GM12878 (cell line): ENCODE results near the gene CFAP161. TPM values are rescaled to one million over a fixed set of nuclear protein-coding genes. Genes with fewer than 3 reads are reported as not detected.

Source experiments
- ATAC-seq: fragments of 200-7000 bp; cut with Tn5 transposase; 3 replicates; pipeline ENCODE4 v1.9.1; 2020; ENCODE audit warnings: mild to moderate bottlenecking, moderate library complexity
- Bru-seq: library from RNA; stranded (reverse); fragments of 400-500 nt; gene quantifications from one replicate; lab custom pipeline; 2021; lab: Mats Ljungman, UMichigan
- BruChase-seq, 2 experiments: library from RNA; stranded (reverse); fragments of 400-500 nt; gene quantifications; one replicate each; lab custom pipeline; 2021; lab: Mats Ljungman, UMichigan
- BruUV-seq: library from RNA; stranded (reverse); fragments of 400-500 nt; replicated peaks from 2 replicates; lab custom pipeline; 2021; lab: Mats Ljungman, UMichigan
- CTCF ChIA-PET: fragments of 300-600 bp; sonication (Branson Sonifier 250); formaldehyde crosslinking; extraction: SDS; loops from one replicate; lab custom pipeline; 2021; ENCODE audit warnings: inconsistent platforms; lab: Yijun Ruan, JAX
- POLR2A ChIA-PET: fragments of 350-600 bp; formaldehyde crosslinking; extraction: SDS; loops from one replicate; lab custom pipeline; 2021; ENCODE audit warnings: inconsistent platforms; lab: Charles Lee
- RAD21 ChIA-PET: fragments of 300-600 bp; sonication (Branson Sonifier 250); formaldehyde crosslinking; loops from one replicate; lab custom pipeline; 2023; ENCODE audit warnings: antibody characterized with exemption; ENCODE audit not compliant: unreplicated experiment; lab: Charles Lee
- SMC1A ChIA-PET: fragments of 300-600 bp; sonication (Branson Sonifier 250); formaldehyde crosslinking; loops from one replicate; lab custom pipeline; 2023; ENCODE audit not compliant: unreplicated experiment, uncharacterized antibody; lab: Charles Lee
- DNase-seq: peaks from one replicate; pipeline ENCODE4 v3.0.0-alpha.2; 2011; ENCODE audit warnings: low read depth, low spot score
- FAIRE-seq: peaks from 3 replicates; lab custom pipeline; 2011; peaks lifted over from hg19 to GRCh38; lab: Jason Lieb, UNC
- H2AFZ ChIP-seq: 2 replicates; pipeline ENCODE4 v1.6.0; 2011; ENCODE audit warnings: low read depth, low read length, control low read depth; ENCODE audit not compliant: control insufficient read depth
- H3K27ac ChIP-seq: 2 replicates; pipeline ENCODE4 v1.5.1; 2011; ENCODE audit warnings: control low read depth; ENCODE audit not compliant: control insufficient read depth, insufficient read depth
- H3K27me3 ChIP-seq, 2 experiments: replicated peaks in 1 of 2; 2 replicates each; pipeline versions ENCODE4 v1.6.0 to v1.6.1; 2011; ENCODE audit warnings: low read length in 1 of 2; ENCODE audit not compliant: control insufficient read depth in 2 of 2, insufficient read depth in 2 of 2
- H3K36me3 ChIP-seq, 2 experiments: 2 replicates each; pipeline ENCODE4 v1.5.1; 2011; ENCODE audit warnings: low read length in 1 of 2; ENCODE audit not compliant: control insufficient read depth in 2 of 2, insufficient read depth in 2 of 2
- H3K4me1 ChIP-seq: 2 replicates; pipeline ENCODE4 v1.6.1; 2011; ENCODE audit warnings: mild to moderate bottlenecking, low read length, moderate library complexity, mixed read lengths; ENCODE audit not compliant: control insufficient read depth, insufficient read depth
- H3K4me2 ChIP-seq: 2 replicates; pipeline ENCODE4 v1.6.0; 2011; ENCODE audit warnings: control low read depth; ENCODE audit not compliant: control insufficient read depth, insufficient read depth
- H3K4me3 ChIP-seq: fragments of 200-600 bp; sonication (generic); 2 replicates; pipeline ENCODE4 v1.5.1; 2016
- H3K79me2 ChIP-seq: 2 replicates; pipeline ENCODE4 v1.6.0; 2011; ENCODE audit warnings: low read length; ENCODE audit not compliant: control insufficient read depth, insufficient read depth
- H3K9ac ChIP-seq: 2 replicates; pipeline ENCODE4 v1.8.0; 2011; ENCODE audit warnings: low read length, control low read depth, mixed read lengths; ENCODE audit not compliant: control insufficient read depth, insufficient read depth
- H3K9me3 ChIP-seq: replicated peaks from 3 replicates; pipeline ENCODE4 v1.5.1; 2011; ENCODE audit warnings: mild to moderate bottlenecking, low read length; ENCODE audit not compliant: control insufficient read depth, insufficient read depth
- H4K20me1 ChIP-seq: 2 replicates; pipeline ENCODE4 v1.6.0; 2011; ENCODE audit not compliant: control insufficient read depth, insufficient read depth
- BMI1 ChIP-seq: fragments of 450-650 bp; IDR thresholded peaks from 2 replicates; pipeline ENCODE4 v1.6.1; 2016; ENCODE audit warnings: mild to moderate bottlenecking, moderate library complexity, borderline replicate concordance
- CHD1 ChIP-seq: IDR thresholded peaks from 2 replicates; pipeline ENCODE4 v1.6.1; 2012; ENCODE audit warnings: low read depth, low read length, improper control_type of control experiment
- NFYB ChIP-seq: IDR thresholded peaks from 2 replicates; pipeline ENCODE4 v1.6.1; 2011; ENCODE audit warnings: low read depth, mild to moderate bottlenecking, low read length, improper control_type of control experiment, moderate library complexity; ENCODE audit not compliant: insufficient read depth
- WGBS: methylation state at CpG from one replicate; pipeline ENCODE4 v1.1.6; 2016; ENCODE audit warnings: low lambda C conversion rate; ENCODE audit not compliant: insufficient replicate concordance, insufficient coverage; ENCODE audit errors: missing lambda C conversion rate; 5-methylcytosine and 5-hydroxymethylcytosine counted together
- in situ Hi-C: fragments of 300-500 bp; cut with MboI; formaldehyde crosslinking; loops from 9 replicates; pipeline ENCODE4 v1.14.3; 2018; ENCODE audit warnings: mixed read lengths
- intact Hi-C: fragments of 100-400 bp; cut with micrococcal nuclease; formaldehyde crosslinking; loops from one replicate; pipeline ENCODE4 v1.14.2; 2022; ENCODE audit not compliant: unreplicated experiment
- long read RNA-seq, 2 experiments: library from polyadenylated mRNA; unstranded; transcript quantifications; one replicate each; pipeline ENCODE4 v2.0.0, GENCODE V29; 2019 to 2020
- polyA minus RNA-seq, 3 experiments: library from RNA; depleted of rRNA, polyadenylated mRNA; stranded (reverse); fragments of >200 nt; gene quantifications; 2 replicates each; pipeline ENCODE4 v1.2.3, GENCODE V29; 2011
- polyA plus RNA-seq, 11 experiments: library from polyadenylated mRNA; depleted of rRNA in 4 of 11; unstranded in 6 of 11; stranded (reverse) in 5 of 11; fragments of >200 nt; fragmentation: Nextera tagmentation in 4 of 11; fragmentation: Illumina TruSeq in 1 of 11; extraction: Ambion mirVana in 4 of 11; extraction: Trizol in 1 of 11; gene quantifications; 1 replicate in 1 of 11; 2 replicates in 10 of 11; pipeline versions ENCODE4 v1.2.1 to v1.2.3, GENCODE V29; 2011 to 2016; ENCODE audit warnings: inconsistent platforms in 2 of 11, missing spikeins in 2 of 11, low read depth in 1 of 11
- total RNA-seq, 4 experiments: library from RNA; depleted of rRNA in 3 of 4; stranded (reverse); fragments of >200 nt in 3 of 4; fragmentation: Illumina TruSeq in 1 of 4; extraction: Trizol in 1 of 4; gene quantifications; 2 replicates each; pipeline versions ENCODE4 v1.2.1 to v1.2.3, GENCODE V29; 2013 to 2021

CFAP161 gene
- total RNA-seq (2013; cell fraction: nucleolus; rRNA removed), result not detected in 2 replicates
- total RNA-seq (2014; rRNA removed) (not detected in 2 replicates), total RNA-seq (2014; rRNA removed; fragmentation: Illumina TruSeq; extraction: Trizol) (0.31 TPM in 1 of 2 replicates, not detected in the other), total RNA-seq (2021) (not detected in 2 replicates), polyA plus RNA-seq (2011; rRNA removed) (not detected in 2 replicates), polyA plus RNA-seq (2014; fragmentation: Illumina TruSeq; extraction: Trizol) (not detected in 2 replicates), polyA plus RNA-seq (2014; fragmentation: Nextera tagmentation; extraction: Ambion mirVana) (not detected), polyA plus RNA-seq (2014; rRNA removed) (not detected in 2 replicates), polyA plus RNA-seq (2016; fragmentation: Nextera tagmentation; extraction: Ambion mirVana) (not detected), polyA minus RNA-seq (2011; rRNA and poly(A)+ RNA removed) (0.21 and 0.29 TPM in 2 replicates), Bru-seq, nascent RNA (percentile 6 among the genes with signal in this experiment), BruChase-seq, experiment 1, labeled RNA remaining after a 6-hour chase (percentile 23 among the genes with signal in this experiment), BruChase-seq, experiment 2, labeled RNA remaining after a 2-hour chase (percentile 22 among the genes with signal in this experiment)
- polyA plus RNA-seq (2011; ENCODE audit: low read depth), result not detected
- polyA plus RNA-seq (2011; cell fraction: cytosol; rRNA removed), result not detected in 2 replicates
- not detected in 2 replicates for polyA plus RNA-seq (2011; cell fraction: nucleus; rRNA removed)
- polyA plus RNA-seq (2012), result not detected in 2 replicates
- polyA minus RNA-seq (2011; cell fraction: cytosol; rRNA and poly(A)+ RNA removed), result not detected in 2 replicates
- not detected in 2 replicates for polyA minus RNA-seq (2011; cell fraction: nucleus; rRNA and poly(A)+ RNA removed)
- long read RNA-seq, experiment 1, result 0 reads
- long read RNA-seq, experiment 2, result 0 reads

GRCh38 chr15:81133782-81134461 lies at the start of gene CFAP161:
Gene CFAP161 (plus strand): TSS chr15:81134270. CDS start chr15:81134330, 60 bp downstream.
- ATAC-seq, result peak; percentile 77
- no peak within 1 kb of the TSS for H3K4me3 ChIP-seq
- no peak within 1 kb of the TSS for H3K4me2 ChIP-seq
- no peak for FAIRE-seq
- no peak within 1 kb of the TSS for H3K27ac ChIP-seq
- no peak within 1 kb of the TSS for H3K9ac ChIP-seq
- H2AFZ ChIP-seq, result no peak within 1 kb of the TSS
- H3K27me3 ChIP-seq, result no peaks in the 10 kb centered on the region; a peak in 1 of 4 replicates
- in situ Hi-C loops (no loop called here), intact Hi-C loops (no loop called here)
- ChIA-PET SMC1A (no interaction called here), RAD21 (no interaction called here), CTCF (interaction anchor here (1.6 kb wide), 1 partner anchor 22 kb away, joined by 4 read pairs; no protein-coding TSS in a partner anchor), POLR2A (no interaction called here)
- BruUV-seq, result no TSS peak
- H3K9me3 ChIP-seq, result no peaks in the 10 kb centered on the region
- H4K20me1 ChIP-seq, result no peaks in the 10 kb centered on the region
- no peak for DNase-seq
- H3K4me1 ChIP-seq, result no peaks in the 10 kb centered on the region
- H3K79me2 ChIP-seq, result no peaks in the 10 kb centered on the region
- 39% methylated on average over 33 of the region's 33 CpGs for WGBS
- no peaks in the 10 kb centered on the region for H3K36me3 ChIP-seq
- TF ChIP-seq BMI1, result 0 out of 2 replicates have a peak, but pooled peaks have one; percentile 33
- TF ChIP-seq CHD1, result no peak
- peak; percentile 48; the same call in 1 of the 2 replicates for TF ChIP-seq NFYB
